Measurements from ENCODE around the gene PDCD1.
"Not testable (repeated sequence)": the region's sequence is repeated elsewhere in the genome, so short reads cannot be mapped to it uniquely, and the experiment has no call there.

Gene PDCD1

DNA sequence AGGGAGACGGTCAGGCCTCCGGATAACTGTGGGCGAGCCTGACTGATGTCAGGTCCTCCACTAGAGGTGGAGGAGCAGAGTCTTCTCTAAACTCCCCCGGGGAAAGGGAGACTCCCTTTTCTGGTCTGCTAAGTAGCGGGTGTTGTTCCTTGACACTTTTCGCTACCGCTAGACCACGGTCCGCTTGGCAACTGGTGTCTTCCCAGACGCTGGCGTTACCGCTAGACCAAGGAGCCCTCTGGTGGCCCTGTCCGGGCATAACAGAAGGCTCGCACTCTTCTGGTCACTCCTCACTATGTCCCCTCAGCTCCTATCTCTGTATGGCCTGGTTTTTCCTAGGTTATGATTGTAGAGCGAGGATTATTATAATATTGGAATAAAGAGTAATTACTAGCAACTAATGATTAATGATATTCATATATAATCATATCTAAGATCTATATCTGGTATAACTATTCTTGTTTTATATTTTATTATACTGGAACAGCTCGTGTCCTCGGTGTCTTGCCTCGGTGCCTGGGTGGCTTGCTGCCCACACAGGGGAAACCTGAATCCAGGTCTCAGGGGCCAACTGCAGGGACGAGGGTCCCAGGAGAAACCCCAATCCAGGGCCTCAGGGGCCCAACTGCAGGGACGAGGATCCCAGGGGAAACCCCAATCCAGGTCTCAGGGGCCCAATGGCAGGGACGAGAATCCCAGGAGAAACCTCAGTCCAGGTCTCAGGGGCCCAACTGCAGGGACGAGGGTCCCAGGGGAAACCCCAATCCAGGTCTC is 17.2 kb upstream of the PDCD1 start:
- H3K36me3 ChIP-seq (ENCODE audit: control insufficient read depth in 4 of 4, insufficient read depth in 4 of 4, low read length in 3 of 4); POLR2A ChIA-PET; CTCF ChIA-PET; H3K9me3 ChIP-seq (ENCODE audit: control extremely low read depth in 1 of 5, control insufficient read depth in 4 of 5, insufficient read depth in 2 of 5, low read depth in 1 of 5, low read length in 4 of 5); H3K27ac ChIP-seq (ENCODE audit: insufficient read depth in 1 of 2, low read depth in 1 of 2, low read length in 2 of 2, poor library complexity in 1 of 2, severe bottlenecking in 2 of 2); H3K4me3 ChIP-seq (ENCODE audit: control insufficient read depth in 1 of 7, extremely low read depth in 1 of 7, insufficient read depth in 4 of 7, low read depth in 2 of 7, low read length in 6 of 7); H3K27me3 ChIP-seq (replicated peaks in 2 of 5; ENCODE audit: control insufficient read depth in 4 of 5, insufficient read depth in 5 of 5, low read length in 4 of 5): not testable (repeated sequence)
- H3K4me1 ChIP-seq (ENCODE audit: control extremely low read depth in 1 of 4, control insufficient read depth in 4 of 4, insufficient read depth in 4 of 4, low read length in 3 of 4) = peaks cover 0 to 13% (median 10%) of the 10 kb centered on the region in 4 experiments
- DNase-seq = peak in 1 of 3 donors; percentile 43
- WGBS (ENCODE audit: insufficient coverage) = 85% methylated on average over 3 of the region's 22 CpGs

DNA sequence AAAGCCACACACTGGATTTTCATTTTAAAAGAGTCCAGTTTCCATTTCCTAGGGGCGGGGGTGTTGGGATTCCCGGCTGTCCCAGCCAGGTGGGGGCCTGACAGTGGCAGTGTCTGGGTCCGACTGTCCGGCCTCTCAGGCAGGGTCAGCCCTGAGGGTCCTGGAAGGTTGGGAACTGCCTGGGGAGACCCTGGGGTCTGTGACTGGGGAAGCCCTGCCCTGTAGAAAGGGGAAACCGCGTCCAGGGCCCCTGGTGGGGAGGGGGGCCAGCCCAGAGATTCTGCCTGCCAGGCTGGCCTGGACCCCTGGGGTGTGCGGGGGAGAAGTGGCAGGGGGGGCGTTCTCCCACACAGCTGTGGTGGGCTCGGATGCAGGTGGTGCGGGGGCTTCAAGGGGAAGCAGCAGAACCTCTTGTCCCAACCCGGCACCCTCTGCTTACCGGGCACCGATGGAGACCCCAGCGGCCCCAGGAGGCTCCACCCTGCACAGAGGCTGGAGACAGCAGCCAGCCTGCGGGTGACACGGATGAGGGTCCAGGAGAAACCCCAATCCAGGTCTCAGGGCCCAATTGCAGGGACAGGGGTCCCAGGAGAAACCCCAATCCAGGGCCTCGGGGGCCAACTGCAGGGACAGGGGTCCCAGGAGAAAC is 15.7 kb upstream of the PDCD1 start:
- POLR2A ChIA-PET = no interaction called here

DNA sequence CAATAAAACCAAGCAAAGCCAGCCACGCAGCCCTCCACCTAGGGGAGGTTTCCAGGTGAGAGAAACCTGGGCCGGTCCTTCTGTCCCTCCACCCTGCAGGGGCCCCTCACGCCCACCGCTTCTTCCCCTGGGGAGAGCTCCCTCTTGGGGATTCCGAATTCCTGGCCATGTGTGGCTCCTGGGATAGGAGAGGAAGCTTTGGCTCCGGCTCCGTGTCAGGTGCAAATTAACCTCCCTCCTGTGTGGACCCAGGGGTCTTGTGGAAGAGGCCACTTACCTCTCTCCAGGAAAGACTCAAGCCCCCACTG is 15.1 kb upstream of the PDCD1 start:
- Histone ChIP-seq H3K4me3 (ENCODE audit: control insufficient read depth in 1 of 7, extremely low read depth in 1 of 7, insufficient read depth in 4 of 7, low read depth in 2 of 7, low read length in 6 of 7) (no peak overlapping the region), H3K27ac (ENCODE audit: insufficient read depth in 1 of 2, low read depth in 1 of 2, low read length in 2 of 2, poor library complexity in 1 of 2, severe bottlenecking in 2 of 2) (no peak overlapping the region), H3K4me1 (ENCODE audit: control extremely low read depth in 1 of 4, control insufficient read depth in 4 of 4, insufficient read depth in 4 of 4, low read length in 3 of 4) (peaks cover 0 to under 1% (median 0%) of the 10 kb centered on the region in 4 experiments), H3K27me3 (replicated peaks in 2 of 5; ENCODE audit: control insufficient read depth in 4 of 5, insufficient read depth in 5 of 5, low read length in 4 of 5) (no peaks in the 10 kb centered on the region), H3K36me3 (ENCODE audit: control insufficient read depth in 4 of 4, insufficient read depth in 4 of 4, low read length in 3 of 4) (no peaks in the 10 kb centered on the region), H3K9me3 (ENCODE audit: control extremely low read depth in 1 of 5, control insufficient read depth in 4 of 5, insufficient read depth in 2 of 5, low read depth in 1 of 5, low read length in 4 of 5) (peaks cover 0 to 7% (median 2%) of the 10 kb centered on the region in 5 experiments)
- ChIA-PET POLR2A (no interaction called here), CTCF (no interaction called here)
- DNase-seq = no peak
- WGBS (ENCODE audit: insufficient coverage) = 100% methylated on average over 4 of the region's 7 CpGs

More for the DNA sequence above, 15.7 kb upstream of the PDCD1 start:
- DNase-seq = no peak
- WGBS (ENCODE audit: insufficient coverage) = 98% methylated on average over 13 of the region's 17 CpGs
- H3K36me3 ChIP-seq (ENCODE audit: control insufficient read depth in 4 of 4, insufficient read depth in 4 of 4, low read length in 3 of 4) = no peaks in the 10 kb centered on the region
- CTCF ChIA-PET = no interaction called here
- no peaks in the 10 kb centered on the region for H3K27me3 ChIP-seq (replicated peaks in 2 of 5; ENCODE audit: control insufficient read depth in 4 of 5, insufficient read depth in 5 of 5, low read length in 4 of 5)
- peaks cover 0 to 7% (median 2%) of the 10 kb centered on the region in 5 experiments for H3K9me3 ChIP-seq (ENCODE audit: control extremely low read depth in 1 of 5, control insufficient read depth in 4 of 5, insufficient read depth in 2 of 5, low read depth in 1 of 5, low read length in 4 of 5)
- H3K4me1 ChIP-seq (ENCODE audit: control extremely low read depth in 1 of 4, control insufficient read depth in 4 of 4, insufficient read depth in 4 of 4, low read length in 3 of 4) = no peaks in the 10 kb centered on the region
- no peak overlapping the region for H3K4me3 ChIP-seq (ENCODE audit: control insufficient read depth in 1 of 7, extremely low read depth in 1 of 7, insufficient read depth in 4 of 7, low read depth in 2 of 7, low read length in 6 of 7)
- no peak overlapping the region for H3K27ac ChIP-seq (ENCODE audit: insufficient read depth in 1 of 2, low read depth in 1 of 2, low read length in 2 of 2, poor library complexity in 1 of 2, severe bottlenecking in 2 of 2)

DNA sequence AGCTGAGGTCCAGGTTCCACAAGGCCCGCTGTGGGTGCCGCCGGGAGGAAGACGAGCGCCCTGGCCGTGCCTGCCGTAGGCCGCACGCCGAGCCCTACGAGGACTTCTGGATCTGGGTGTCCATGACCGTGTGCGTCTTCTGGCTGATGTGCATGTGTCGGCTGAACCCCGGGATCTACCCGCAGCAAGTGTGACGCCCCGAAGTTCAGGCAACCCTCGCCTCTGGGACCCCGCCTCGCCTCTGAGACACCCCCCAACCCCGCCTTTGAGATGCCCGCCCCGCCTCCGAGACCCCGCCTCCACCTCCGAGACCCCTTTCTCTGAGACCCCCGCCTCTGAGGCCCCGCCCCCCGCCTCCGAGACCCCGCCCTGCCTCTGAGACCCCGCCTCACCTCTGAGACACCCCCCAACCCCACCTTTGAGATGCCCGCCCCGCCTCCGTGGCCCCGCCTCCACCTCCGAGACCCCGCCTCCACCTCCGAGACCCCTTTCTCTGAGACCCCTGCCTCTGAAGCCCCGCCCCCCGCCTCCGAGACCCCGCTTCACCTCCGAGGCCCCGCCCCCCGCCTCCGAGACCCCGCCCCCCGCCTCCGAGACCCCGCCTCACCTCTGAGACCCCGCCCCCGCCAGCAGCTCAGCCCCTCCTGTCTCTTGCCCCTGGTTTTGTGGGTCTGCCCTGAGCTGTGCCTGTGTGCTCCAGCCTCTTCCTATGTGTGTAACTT is 14.5 kb upstream of the PDCD1 start:
- Histone ChIP-seq H3K36me3 (ENCODE audit: control insufficient read depth in 4 of 4, insufficient read depth in 4 of 4, low read length in 3 of 4) (no peaks in the 10 kb centered on the region), H3K4me3 (ENCODE audit: control insufficient read depth in 1 of 7, extremely low read depth in 1 of 7, insufficient read depth in 4 of 7, low read depth in 2 of 7, low read length in 6 of 7) (no peak overlapping the region), H3K4me1 (ENCODE audit: control extremely low read depth in 1 of 4, control insufficient read depth in 4 of 4, insufficient read depth in 4 of 4, low read length in 3 of 4) (peaks cover 0 to 4% (median 2%) of the 10 kb centered on the region in 4 experiments), H3K27me3 (replicated peaks in 2 of 5; ENCODE audit: control insufficient read depth in 4 of 5, insufficient read depth in 5 of 5, low read length in 4 of 5) (no peaks in the 10 kb centered on the region), H3K27ac (ENCODE audit: insufficient read depth in 1 of 2, low read depth in 1 of 2, low read length in 2 of 2, poor library complexity in 1 of 2, severe bottlenecking in 2 of 2) (no peak overlapping the region), H3K9me3 (ENCODE audit: control extremely low read depth in 1 of 5, control insufficient read depth in 4 of 5, insufficient read depth in 2 of 5, low read depth in 1 of 5, low read length in 4 of 5) (peaks cover 0 to 7% (median 2%) of the 10 kb centered on the region in 5 experiments)
- no peak for DNase-seq
- CTCF ChIA-PET = no interaction called here
- 98% methylated on average over 20 of the region's 54 CpGs for WGBS (ENCODE audit: insufficient coverage)
- POLR2A ChIA-PET = no interaction called here

DNA sequence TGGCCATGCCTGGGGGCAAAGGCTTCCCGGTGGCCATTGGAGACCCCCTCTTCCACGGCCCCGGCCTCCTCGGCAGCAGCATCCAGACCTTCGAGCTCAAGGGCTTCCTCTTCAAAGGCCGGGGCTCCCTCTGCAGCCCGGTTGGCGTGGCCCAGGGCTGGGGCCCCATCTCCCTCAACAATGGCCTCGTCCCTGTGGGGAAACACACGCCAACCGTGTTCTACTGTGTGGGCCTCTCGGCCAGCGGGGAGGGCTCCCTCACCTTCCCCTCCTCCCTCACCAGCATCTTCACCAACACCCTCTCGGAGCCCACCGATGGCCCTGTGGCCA is 13.6 kb upstream of the PDCD1 start:
- Histone ChIP-seq H3K9me3 (ENCODE audit: control extremely low read depth in 1 of 5, control insufficient read depth in 4 of 5, insufficient read depth in 2 of 5, low read depth in 1 of 5, low read length in 4 of 5) (peaks cover 0 to 7% (median 2%) of the 10 kb centered on the region in 5 experiments), H3K36me3 (ENCODE audit: control insufficient read depth in 4 of 4, insufficient read depth in 4 of 4, low read length in 3 of 4) (no peaks in the 10 kb centered on the region), H3K4me3 (ENCODE audit: control insufficient read depth in 1 of 7, extremely low read depth in 1 of 7, insufficient read depth in 4 of 7, low read depth in 2 of 7, low read length in 6 of 7) (no peak overlapping the region), H3K27ac (ENCODE audit: insufficient read depth in 1 of 2, low read depth in 1 of 2, low read length in 2 of 2, poor library complexity in 1 of 2, severe bottlenecking in 2 of 2) (no peak overlapping the region), H3K4me1 (ENCODE audit: control extremely low read depth in 1 of 4, control insufficient read depth in 4 of 4, insufficient read depth in 4 of 4, low read length in 3 of 4) (peaks cover 0 to 13% (median 12%) of the 10 kb centered on the region in 4 experiments), H3K27me3 (replicated peaks in 2 of 5; ENCODE audit: control insufficient read depth in 4 of 5, insufficient read depth in 5 of 5, low read length in 4 of 5) (peaks cover 0 to under 1% (median 0%) of the 10 kb centered on the region in 5 experiments)
- POLR2A ChIA-PET = no interaction called here
- WGBS (ENCODE audit: insufficient coverage) = 89% methylated on average over 10 of the region's 15 CpGs
- no peak for DNase-seq
- CTCF ChIA-PET = no interaction called here

DNA sequence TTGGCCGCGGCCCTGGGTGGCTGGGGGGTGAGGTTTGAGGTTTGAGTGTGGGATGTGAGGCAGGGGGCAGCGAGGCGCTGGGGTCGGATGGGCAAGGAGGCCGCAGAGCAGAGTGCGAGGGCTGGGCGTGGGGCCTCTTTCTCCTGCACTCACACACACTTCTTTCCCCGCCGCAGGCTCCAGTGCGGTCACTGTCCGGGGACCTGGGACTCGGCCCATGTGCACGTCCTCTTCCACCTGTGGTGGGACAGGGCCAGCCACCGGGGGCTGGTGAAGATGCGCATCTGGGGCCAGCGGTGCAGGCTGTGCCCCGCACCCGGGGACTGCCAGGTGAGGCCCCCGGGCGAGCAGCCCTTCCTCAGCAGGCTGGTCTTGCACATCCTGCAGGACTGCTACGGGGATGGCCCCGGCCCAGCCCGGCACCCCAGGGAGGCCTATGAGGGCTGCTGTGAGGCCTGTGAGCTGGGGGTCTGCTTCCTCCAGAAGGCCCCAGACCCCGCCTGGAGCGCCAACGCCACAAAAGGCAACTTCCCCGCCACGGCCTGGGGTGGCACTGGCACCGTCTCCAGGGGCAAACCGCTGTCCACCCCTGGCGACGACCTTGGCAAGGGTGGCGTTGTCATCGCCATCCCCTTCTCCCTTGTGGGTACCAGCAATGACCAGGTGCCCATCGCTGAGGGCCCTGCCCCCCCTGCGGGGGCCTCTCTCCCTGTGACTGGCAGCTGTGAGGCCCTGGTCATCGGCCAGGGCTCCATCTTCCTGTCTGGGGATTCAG is 13.0 kb upstream of the PDCD1 start:
- DNase-seq = no peak
- Histone ChIP-seq H3K4me3 (ENCODE audit: control insufficient read depth in 1 of 7, extremely low read depth in 1 of 7, insufficient read depth in 4 of 7, low read depth in 2 of 7, low read length in 6 of 7) (no peak overlapping the region), H3K36me3 (ENCODE audit: control insufficient read depth in 4 of 4, insufficient read depth in 4 of 4, low read length in 3 of 4) (no peaks in the 10 kb centered on the region), H3K9me3 (ENCODE audit: control extremely low read depth in 1 of 5, control insufficient read depth in 4 of 5, insufficient read depth in 2 of 5, low read depth in 1 of 5, low read length in 4 of 5) (peaks cover 0 to 7% (median 2%) of the 10 kb centered on the region in 5 experiments), H3K4me1 (ENCODE audit: control extremely low read depth in 1 of 4, control insufficient read depth in 4 of 4, insufficient read depth in 4 of 4, low read length in 3 of 4) (peaks cover 0 to 19% (median 17%) of the 10 kb centered on the region in 4 experiments), H3K27ac (ENCODE audit: insufficient read depth in 1 of 2, low read depth in 1 of 2, low read length in 2 of 2, poor library complexity in 1 of 2, severe bottlenecking in 2 of 2) (no peak overlapping the region), H3K27me3 (replicated peaks in 2 of 5; ENCODE audit: control insufficient read depth in 4 of 5, insufficient read depth in 5 of 5, low read length in 4 of 5) (peaks cover 0 to 6% (median 0%) of the 10 kb centered on the region in 5 experiments)
- WGBS (ENCODE audit: insufficient coverage) = 95% methylated on average over 30 of the region's 38 CpGs
- CTCF ChIA-PET = no interaction called here
- POLR2A ChIA-PET = no interaction called here

All from common myeloid progenitor, CD34-positive (primary cell).